ENCODE measurements around the gene BMAL2.

BMAL2 gene

GRCh38 chr12:27343255-27344000, 10.8 kb downstream of the BMAL2 start:
- H3K9me3 ChIP-seq, result no peaks in the 10 kb centered on the region
- H3K36me3 ChIP-seq, result no peaks in the 10 kb centered on the region
- H3K27me3 ChIP-seq, result peaks cover 9% of the 10 kb centered on the region; the same call in 1 of the 2 replicates
- no peaks in the 10 kb centered on the region for H3K4me1 ChIP-seq
- TF ChIP-seq CTCF (IDR thresholded peaks at IDR 0.05; ENCODE audit: low read depth, low read length), result no peak
- DNase-seq, result no peak
- no peak overlapping the region for H3K4me3 ChIP-seq (ENCODE audit: low read depth, low read length)

- no peak for DNase-seq
- TF ChIP-seq CTCF (IDR thresholded peaks at IDR 0.05; ENCODE audit: low read depth, low read length), result no peak
- no peaks in the 10 kb centered on the region for H3K9me3 ChIP-seq
- no peaks in the 10 kb centered on the region for H3K4me1 ChIP-seq
- H3K36me3 ChIP-seq, result no peaks in the 10 kb centered on the region
- no peak overlapping the region for H3K4me3 ChIP-seq (ENCODE audit: low read depth, low read length)
- H3K27me3 ChIP-seq, result peaks cover 9% of the 10 kb centered on the region; the same call in 1 of the 2 replicates
Observed at GRCh38 chr12:27344246-27344645, 11.6 kb downstream of the BMAL2 start.

GRCh38 chr12:27344760-27345159, 12.1 kb downstream of the BMAL2 start:
- no peaks in the 10 kb centered on the region for H3K4me1 ChIP-seq

GRCh38 chr12:27345376-27345775, 12.7 kb downstream of the BMAL2 start:
- no peak for TF ChIP-seq CTCF (IDR thresholded peaks at IDR 0.05; ENCODE audit: low read depth, low read length)
- DNase-seq, result no peak
- Histone ChIP-seq H3K4me3 (ENCODE audit: low read depth, low read length) (no peak overlapping the region), H3K9me3 (no peaks in the 10 kb centered on the region), H3K36me3 (no peaks in the 10 kb centered on the region), H3K27me3 (peaks cover 13% of the 10 kb centered on the region; the same call in 1 of the 2 replicates), H3K4me1 (no peaks in the 10 kb centered on the region)

More at GRCh38 chr12:27344760-27345159, 12.1 kb downstream of the BMAL2 start:
- Histone ChIP-seq H3K9me3 (no peaks in the 10 kb centered on the region), H3K36me3 (no peaks in the 10 kb centered on the region), H3K27me3 (peaks cover 14% of the 10 kb centered on the region; the same call in 1 of the 2 replicates), H3K4me3 (ENCODE audit: low read depth, low read length) (no peak overlapping the region)
- DNase-seq, result no peak
- TF ChIP-seq CTCF (IDR thresholded peaks at IDR 0.05; ENCODE audit: low read depth, low read length), result no peak

- H3K4me3 ChIP-seq (ENCODE audit: low read depth, low read length), result no peak overlapping the region
- no peaks in the 10 kb centered on the region for H3K4me1 ChIP-seq
- DNase-seq, result no peak
- H3K27me3 ChIP-seq, result peaks cover 13% of the 10 kb centered on the region; the same call in 1 of the 2 replicates
- H3K9me3 ChIP-seq, result no peaks in the 10 kb centered on the region
- no peak for TF ChIP-seq CTCF (IDR thresholded peaks at IDR 0.05; ENCODE audit: low read depth, low read length)
- no peaks in the 10 kb centered on the region for H3K36me3 ChIP-seq
Observed at GRCh38 chr12:27347779-27348178, 15.1 kb downstream of the BMAL2 start.

- Histone ChIP-seq H3K4me3 (ENCODE audit: low read depth, low read length) (no peak overlapping the region), H3K36me3 (no peaks in the 10 kb centered on the region), H3K4me1 (no peaks in the 10 kb centered on the region), H3K9me3 (no peaks in the 10 kb centered on the region), H3K27me3 (peaks cover 22% of the 10 kb centered on the region)
- DNase-seq, result no peak
- no peak for TF ChIP-seq CTCF (IDR thresholded peaks at IDR 0.05; ENCODE audit: low read depth, low read length)
Observed at GRCh38 chr12:27351476-27351875, 18.8 kb downstream of the BMAL2 start.

All from BE2C (cell line).